Activated CD4-positive, CD25-positive, alpha-beta regulatory T cell treated with anti-CD3 and anti-CD28 coated beads, Interleukin-2, amount 50 U/mL, for 24 hours (primary cell): ENCODE measurements around the gene TIMM23.
"Not testable (repeated sequence)": the region's sequence is repeated elsewhere in the genome, so short reads cannot be mapped to it uniquely, and the experiment has no call there.

Source experiments
- ATAC-seq, 2 donors: fragments of 150-1000 bp; cut with Tn5 transposase; one replicate each; pipeline ENCODE4 v1.10.0; 2021; ENCODE audit warnings: mild to moderate bottlenecking in 1 of 2, moderate library complexity in 1 of 2

TIMM23 gene

GRCh38 chr10:46025406-46025805 lies 53.1 kb downstream of the TIMM23 start:
- ATAC-seq: no peak

DNA sequence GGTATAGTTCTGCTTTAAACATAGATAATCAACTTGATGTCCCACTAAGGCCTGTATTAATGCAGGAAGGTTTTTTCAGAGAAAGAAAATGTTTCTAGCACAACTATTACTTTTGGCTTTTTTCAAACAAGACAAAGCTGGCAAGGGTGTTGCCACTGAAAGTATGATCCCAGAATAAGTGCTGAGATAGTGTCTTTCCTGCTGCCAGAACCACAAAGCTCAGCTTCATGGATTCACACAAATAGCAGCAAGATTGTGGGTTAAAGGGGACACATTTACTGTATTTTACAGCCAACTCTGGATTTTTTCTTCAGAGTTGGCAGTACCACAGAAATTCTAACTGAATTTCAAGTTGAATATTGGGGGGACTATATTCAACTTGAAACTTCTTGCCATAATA lies 53.8 kb downstream of the TIMM23 start:
- ATAC-seq: no peak

DNA sequence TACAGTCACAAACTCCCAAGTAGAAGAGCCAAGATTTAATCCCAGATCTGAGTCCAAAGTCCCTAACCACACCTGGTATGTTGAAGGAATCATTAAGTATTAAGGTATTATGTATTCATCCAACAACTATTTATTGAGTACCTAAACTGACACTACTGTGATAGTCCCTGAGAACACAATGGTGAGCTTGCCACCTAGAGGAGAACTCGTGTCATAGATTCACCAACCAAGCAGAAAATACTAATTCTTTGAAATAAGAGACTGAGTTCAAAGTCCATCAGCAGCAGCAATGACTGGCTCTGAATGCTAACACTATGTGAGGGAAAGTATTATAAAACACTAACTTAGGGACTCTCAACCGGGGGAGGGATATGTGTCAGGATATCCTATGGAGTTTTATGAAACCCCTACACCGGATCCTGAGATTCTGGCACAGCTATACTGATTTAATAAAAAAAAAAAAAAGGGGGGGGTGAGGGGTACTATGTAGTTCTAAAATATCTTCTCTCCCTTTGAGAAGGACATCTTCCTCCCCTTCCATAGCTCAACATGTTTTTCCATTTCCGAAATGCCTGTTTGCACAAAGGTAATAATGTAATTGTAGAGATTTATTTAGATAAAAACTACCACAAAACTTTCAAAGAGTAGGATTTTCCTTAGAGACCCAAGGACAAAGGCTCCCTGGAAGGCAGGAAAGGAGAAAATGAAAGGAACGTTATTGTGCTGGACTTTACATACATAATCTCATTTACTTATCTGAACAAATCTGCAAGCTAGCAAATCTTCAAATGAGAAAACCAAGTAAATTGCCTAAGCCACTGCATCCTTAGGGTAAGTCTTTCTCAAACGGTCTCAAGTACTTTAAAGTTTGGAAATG lies 56.5 kb downstream of the TIMM23 start:
- ATAC-seq: peak; percentile 22 to 31

DNA sequence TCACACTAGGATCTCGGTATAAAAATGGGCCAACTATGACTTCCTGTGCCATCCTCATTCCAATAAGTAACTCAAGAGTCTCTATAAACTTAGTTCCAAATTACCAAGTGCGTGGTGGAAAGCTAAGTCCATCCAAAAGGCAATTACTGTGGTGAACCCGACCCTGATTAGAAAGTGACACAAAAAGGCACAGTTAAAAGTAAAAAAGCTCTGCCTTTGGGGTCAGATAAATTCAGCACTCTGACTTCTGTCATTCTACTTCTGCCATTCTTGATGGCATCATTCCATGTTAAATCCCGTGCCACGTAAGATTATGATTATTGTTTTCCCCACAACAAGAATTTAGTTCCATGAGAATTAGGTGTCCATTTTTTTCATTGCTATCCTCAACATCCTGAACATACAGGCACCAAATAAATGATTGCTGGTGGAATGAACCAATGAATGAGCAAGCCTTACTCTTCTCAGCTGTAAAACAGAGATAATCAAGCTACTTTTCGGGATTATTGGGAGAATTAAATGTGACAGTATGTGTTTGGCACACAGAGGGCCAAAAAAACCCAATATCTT lies 57.3 kb downstream of the TIMM23 start:
- ATAC-seq: no peak

- ATAC-seq: peak; percentile 95 to 98
Measured at GRCh38 chr10:46030091-46030937, 58.0 kb downstream of the TIMM23 start, which contains the start of gene NCOA4. TSS of gene NCOA4 (minus strand) at chr10:46030623. CDS start at chr10:46016680, 13,943 bp downstream.

DNA sequence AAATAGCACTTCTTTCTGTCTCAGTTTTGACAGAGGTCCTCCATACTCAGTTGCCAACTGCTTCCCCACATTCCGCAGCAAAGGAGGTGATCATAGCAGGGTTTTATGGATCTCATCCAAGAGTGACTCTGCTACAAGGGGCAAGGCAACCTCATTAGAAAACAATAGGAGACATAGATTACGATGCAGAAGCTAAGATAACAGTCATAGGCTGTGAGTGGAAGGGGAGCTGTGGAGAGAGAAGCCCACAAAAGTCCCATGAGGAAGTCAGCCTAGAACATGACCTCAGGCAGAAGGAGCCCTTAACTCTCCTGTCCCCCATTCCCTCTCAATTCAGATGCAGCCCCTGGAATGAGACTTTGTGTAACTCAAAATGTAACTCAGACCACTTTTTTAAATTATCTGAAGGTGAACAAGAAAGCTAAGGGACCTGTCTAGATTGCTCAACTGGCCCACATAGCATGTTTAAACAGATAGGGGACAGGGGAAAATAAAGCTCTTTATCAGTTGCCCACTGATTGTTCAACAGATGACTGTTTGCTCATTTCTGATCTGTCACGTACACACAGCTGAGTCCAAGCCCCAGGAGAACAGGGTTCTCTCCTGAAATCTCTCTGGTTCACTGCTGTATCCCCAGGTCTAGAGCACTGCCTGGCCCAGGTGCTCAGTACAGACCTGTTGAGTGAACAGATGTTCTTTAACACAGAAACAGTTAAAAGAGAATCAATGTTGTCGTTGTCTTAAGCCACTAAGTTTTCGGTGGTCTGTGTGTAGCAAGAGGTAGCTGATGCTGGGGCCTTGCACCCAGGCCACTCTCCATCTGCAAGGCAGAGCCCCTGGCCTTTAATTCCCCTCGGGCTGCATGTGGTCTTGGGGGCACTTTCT lies 59.6 kb downstream of the TIMM23 start:
- ATAC-seq: no peak

DNA sequence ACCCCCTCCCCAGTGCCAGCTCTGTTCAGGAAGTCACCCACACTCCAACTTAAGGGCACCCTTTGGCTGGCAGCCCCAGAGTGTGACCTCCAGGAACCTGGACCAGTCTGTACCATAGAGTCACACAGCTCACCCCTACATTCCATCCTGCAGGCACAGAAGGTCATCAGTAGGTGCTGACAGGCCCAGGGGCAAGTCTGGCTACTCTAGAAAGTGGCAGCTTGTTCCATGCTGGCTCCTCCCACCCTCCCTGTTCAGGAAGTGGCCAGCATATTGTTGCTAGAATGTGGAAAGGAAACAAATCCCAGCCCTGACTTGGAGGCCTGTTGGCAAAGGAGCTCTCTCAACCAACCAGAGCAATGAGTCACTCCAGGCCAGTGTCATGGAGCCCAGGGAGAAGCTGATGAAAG lies 61.3 kb downstream of the TIMM23 start:
- no peak for ATAC-seq

- ATAC-seq: no peak
Measured at GRCh38 chr10:46035923-46036849, 63.9 kb downstream of the TIMM23 start.

DNA sequence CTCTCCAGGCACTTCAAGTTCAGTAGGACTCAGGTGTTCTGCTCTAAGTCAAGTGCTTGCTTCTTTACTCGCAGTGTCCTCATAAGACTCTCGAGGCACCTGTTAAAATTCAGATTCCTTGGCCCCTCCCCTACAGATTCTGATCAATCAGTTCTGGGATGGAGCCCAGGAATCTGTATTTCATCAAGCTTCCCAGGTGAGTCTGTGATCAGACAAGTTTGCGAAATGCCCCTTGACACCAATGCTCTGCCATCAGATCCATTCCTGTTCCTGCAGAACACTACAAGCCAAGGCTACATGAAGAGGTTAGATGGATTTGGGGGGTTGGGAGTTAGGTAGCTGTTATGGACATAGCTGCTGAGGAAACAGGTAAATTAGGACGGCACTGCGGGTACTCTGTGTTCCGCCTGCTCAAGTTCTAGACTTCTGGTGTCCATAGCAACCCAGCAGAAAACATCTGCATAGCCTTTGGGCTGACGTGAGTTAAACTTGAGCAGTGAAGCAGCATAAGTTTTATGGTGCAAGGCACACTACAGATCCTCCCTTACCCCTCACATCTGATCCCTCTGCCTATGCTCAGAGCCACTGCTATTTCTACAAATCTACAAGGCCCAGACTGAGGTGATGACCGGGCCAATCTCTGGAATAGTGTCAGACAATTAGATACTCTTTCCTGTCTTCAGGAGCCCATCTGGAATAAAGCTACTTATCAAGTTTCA lies 65.0 kb downstream of the TIMM23 start:
- no peak for ATAC-seq

GRCh38 chr10:46040004-46040403 lies 67.7 kb downstream of the TIMM23 start:
- ATAC-seq: no peak

DNA sequence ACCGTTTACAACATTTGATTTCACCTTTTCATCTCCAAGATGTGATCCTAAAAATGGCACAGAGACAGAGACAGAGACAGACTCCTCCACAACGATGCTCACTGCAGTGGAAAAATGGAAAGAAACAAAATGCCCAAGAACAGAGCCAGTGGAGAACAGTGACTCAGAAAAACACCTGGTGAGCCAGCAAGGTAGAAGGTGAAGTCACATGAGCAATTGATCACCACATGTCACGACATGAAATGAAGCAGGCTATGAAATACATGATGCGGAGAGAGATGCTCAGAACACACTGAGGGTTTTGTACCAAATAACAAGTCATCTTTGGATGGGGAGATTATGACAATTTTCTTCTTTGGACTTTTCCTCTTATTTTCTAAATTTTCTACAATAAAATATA lies 70.2 kb downstream of the TIMM23 start:
- ATAC-seq: no peak

- ATAC-seq: no peak
Measured at GRCh38 chr10:46046261-46046660, 74.0 kb downstream of the TIMM23 start, which contains the start of gene MSMB. TSS of gene MSMB (minus strand) at chr10:46046269. CDS start at chr10:46046237, 32 bp downstream.

- no peak for ATAC-seq
Measured at GRCh38 chr10:46048152-46048551, 75.9 kb downstream of the TIMM23 start.

DNA sequence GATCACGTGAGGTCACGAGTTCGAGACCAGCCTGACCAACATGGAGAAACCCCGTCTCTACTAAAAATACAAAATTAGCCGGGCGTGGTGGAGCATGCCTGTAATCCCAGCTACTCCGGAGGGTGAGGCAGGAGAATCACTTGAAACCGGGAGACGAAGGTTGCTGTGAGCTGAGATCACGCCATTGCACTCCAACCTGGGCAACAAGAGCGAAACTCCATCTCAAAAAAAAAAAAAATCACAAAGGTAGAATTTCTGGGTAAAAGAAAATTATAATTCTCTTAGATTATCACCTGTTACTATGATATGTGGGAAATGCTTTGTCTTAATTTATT lies 77.2 kb downstream of the TIMM23 start:
- ATAC-seq: not testable (repeated sequence)

GRCh38 chr10:46050941-46051623 lies 78.8 kb downstream of the TIMM23 start:
- no peak for ATAC-seq

- ATAC-seq: no peak
Measured at GRCh38 chr10:46052057-46052790, 79.9 kb downstream of the TIMM23 start.

DNA sequence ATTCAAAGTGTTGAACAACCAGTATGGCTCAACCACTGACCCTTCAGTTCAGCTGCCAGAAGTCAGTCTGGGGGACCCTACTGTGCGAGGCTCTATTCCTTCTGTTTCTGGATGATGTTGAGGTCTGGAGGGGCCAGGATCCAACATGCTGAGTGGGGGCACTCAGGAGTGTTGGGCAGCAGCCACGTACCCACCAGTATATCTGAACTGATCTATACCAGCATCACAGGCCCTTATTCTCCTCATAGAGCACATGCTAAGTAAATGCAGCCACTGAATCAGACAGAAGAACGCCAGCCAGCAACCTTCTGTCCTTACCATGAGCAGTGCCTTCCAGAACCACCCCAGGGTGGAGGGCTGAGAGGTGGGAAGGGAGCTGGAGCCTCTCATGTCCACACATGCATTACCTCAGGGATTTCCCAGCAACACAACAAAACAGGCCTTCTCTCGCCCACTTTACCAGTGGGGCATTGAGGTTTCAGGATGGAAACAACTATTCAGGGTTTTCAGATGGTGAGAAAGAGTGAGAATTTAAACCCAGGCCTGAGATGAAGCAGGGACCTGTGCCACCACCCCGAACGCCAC lies 80.6 kb downstream of the TIMM23 start:
- ATAC-seq: no peak
